ENCODE data around the gene UGT1A5.
"Not testable (repeated sequence)": the region's sequence is repeated elsewhere in the genome, so short reads cannot be mapped to it uniquely, and the experiment has no call there.

The UGT1A5 gene

DNA sequence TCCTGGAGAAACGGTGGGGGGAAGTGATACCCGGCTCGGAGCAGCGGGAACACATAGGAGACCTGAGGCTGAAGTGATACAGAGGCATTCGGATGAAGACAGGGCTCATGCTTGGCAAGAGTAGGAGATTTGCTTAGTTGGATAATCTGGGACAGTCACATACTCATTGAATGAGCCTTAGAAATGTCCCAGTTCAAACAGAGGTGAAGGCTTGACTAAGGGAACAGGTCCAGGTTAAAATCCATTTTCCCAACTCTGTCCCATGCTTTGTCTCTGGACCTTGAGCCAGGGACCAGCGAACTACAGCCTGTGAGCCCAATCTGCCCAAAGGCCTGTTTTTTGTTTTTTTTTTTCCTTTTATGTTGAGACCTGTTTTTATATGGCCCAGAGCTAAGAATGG lies 18.7 kb upstream of the UGT1A5 start:
- no peak for DNase-seq (ENCODE audit: low read depth)

DNA sequence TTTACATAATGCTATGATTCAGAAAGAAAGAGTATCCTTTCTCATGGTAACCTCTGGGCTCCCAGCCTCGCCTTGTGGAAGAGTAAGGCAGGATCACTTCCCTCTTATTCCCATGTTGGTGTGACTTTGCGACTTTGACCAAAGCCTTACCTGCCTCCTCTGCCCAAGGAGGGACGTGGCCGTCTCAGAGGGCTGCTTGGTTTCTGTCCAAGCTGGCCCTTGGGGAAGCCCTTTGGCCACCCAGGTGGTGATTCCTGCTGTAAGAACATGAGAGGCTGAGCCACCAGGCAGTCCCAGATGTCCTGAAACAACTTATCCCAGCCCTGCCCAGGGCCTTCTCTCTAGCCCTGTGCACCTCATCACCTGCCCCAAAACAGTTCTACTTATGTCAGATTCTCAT lies 14.0 kb upstream of the UGT1A5 start:
- DNase-seq (ENCODE audit: low read depth), result no peak

GRCh38 chr2:233699424-233700027 lies 13.2 kb upstream of the UGT1A5 start:
- no peak for DNase-seq (ENCODE audit: low read depth)

- no peak for DNase-seq (ENCODE audit: low read depth)
Measured at GRCh38 chr2:233700028-233700635, 12.6 kb upstream of the UGT1A5 start.

DNA sequence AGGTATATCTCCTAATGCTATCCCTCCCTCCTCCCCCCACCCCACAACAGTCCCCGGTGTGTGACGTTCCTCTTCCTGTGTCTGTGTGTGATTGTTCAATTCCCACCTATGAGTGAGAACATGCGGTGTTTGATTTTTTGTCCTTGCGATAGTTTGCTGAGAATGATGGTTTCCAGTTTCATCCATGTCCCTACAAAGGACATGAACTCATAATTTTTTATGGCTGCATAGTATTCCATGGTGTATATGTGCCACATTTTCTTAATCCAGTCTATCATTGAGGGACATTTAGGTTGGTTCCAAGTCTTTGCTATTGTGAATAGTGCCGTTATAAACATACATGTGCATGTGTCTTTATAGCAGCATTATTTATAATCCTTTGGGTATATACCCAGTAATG lies 11.9 kb upstream of the UGT1A5 start:
- not testable (repeated sequence) for DNase-seq (ENCODE audit: low read depth)

DNA sequence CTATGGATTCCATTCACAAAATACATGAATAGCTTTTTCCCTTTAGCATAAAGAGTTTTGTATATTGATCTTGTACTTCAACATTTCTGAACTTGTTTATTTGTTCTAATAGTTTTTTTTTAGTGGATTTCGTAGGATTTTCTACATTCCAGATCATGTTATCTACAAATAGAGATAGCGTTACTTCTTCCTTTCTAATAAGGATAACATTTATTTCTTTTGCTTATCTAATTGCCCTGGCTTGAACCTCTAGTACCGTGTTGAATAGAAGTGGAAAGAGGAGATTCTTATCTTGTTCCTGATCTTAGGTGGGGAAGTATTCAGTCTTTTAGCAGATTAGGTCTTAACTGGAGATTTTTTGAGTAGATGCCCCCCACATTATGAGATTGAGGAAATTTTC lies 10.5 kb upstream of the UGT1A5 start:
- DNase-seq (ENCODE audit: low read depth), result no peak

GRCh38 chr2:233705911-233706506 lies 6.7 kb upstream of the UGT1A5 start:
- no peak for DNase-seq (ENCODE audit: low read depth)

DNA sequence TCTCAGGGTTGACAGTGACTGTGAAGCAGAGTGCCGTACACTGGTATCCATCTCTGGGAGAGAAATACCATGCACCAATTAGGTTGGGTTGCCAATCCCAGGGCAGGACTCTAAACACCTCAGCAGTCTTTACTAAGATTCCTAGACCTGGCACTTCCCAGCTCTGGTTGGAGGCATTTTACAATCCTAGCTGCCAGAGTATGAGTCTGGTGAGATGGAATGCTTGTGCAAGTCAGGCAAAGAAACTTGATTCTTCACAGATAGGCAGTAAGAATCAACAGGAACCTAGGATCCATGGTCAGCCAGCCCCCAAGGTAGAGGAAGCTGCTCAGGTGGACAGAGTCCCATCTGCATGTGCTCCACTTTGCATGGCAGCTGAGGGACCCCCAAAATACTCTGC lies 6.0 kb upstream of the UGT1A5 start:
- no peak for DNase-seq (ENCODE audit: low read depth)

GRCh38 chr2:233707940-233708644 lies 4.6 kb upstream of the UGT1A5 start:
- DNase-seq (ENCODE audit: low read depth), result no peak

DNA sequence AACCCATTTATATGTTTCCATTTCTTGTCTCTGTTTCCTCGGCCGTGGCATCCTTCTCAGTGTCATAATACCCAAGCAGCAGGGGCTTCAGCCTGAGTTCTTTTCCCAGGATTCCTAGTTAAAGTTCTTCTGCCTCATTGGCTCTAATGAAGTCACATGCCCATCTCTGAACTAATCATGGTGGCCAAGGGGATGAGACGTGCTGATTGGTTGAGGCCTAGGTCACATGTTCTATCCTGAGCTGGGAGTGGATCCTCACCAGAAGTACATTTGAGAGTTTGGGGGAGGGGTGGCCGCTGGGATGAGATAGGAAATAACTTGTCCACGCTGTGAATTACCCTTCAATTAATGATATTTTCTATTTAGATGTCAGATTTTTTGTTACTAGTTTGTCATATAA lies 3.8 kb upstream of the UGT1A5 start:
- no peak for DNase-seq (ENCODE audit: low read depth)

- peak; percentile 44 for DNase-seq (ENCODE audit: low read depth)
Measured at GRCh38 chr2:233711312-233712008, 1.2 kb upstream of the UGT1A5 start.

- DNase-seq (ENCODE audit: low read depth), result no peak
Measured at GRCh38 chr2:233713262-233713615, 532 bp downstream of the UGT1A5 start.

DNA sequence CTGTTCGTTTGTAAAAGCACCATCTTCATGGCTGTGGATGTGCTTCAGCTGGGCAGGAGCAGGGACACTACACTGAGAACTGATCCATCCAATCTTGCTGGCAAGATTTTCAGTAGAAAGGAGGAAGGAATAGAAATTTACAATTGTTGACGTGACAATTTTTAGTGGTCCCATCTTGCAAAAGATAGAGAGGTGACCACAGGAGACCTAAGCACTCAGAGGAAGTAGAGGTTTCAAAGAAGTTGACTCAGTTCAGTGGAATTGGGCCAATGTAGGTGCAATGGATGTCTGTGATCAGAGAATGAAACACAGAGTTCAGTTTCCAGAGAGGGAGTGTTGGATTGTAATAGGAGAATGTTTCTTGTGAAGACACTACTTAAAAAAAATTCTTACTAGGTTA lies 1.4 kb downstream of the UGT1A5 start:
- DNase-seq (ENCODE audit: low read depth), result no peak

DNA sequence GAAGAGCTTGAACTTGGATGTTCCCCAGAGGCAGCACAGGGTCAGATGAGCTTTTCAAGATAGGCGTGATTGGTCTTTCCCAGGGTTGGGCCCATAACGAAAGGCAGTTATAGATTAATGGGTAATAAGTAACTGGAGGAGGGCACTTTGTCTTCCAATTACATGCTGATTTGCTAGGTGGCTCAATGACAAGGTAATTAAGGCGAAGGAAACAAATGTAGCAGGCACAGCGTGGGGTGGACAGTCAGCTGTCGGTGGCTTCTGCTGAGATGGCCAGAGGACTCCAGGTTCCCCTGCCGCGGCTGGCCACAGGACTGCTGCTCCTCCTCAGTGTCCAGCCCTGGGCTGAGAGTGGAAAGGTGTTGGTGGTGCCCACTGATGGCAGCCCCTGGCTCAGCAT lies 5.8 kb downstream of the UGT1A5 start, which contains the start of gene UGT1A4:
TSS of gene UGT1A4 (plus strand) at position 185 of the 400 bp plus-strand sequence. CDS start at position 270, 85 bp downstream.
- no peak for DNase-seq (ENCODE audit: low read depth)

GRCh38 chr2:233728723-233729301 lies 16.1 kb downstream of the UGT1A5 start, which contains the start of gene UGT1A3:
TSS of gene UGT1A3 (plus strand) at chr2:233729042. CDS start at chr2:233729127, 85 bp downstream.
- no peak for DNase-seq (ENCODE audit: low read depth)

- not testable (repeated sequence) for DNase-seq (ENCODE audit: low read depth)
Measured at GRCh38 chr2:233736868-233737653, 24.4 kb downstream of the UGT1A5 start.

DNA sequence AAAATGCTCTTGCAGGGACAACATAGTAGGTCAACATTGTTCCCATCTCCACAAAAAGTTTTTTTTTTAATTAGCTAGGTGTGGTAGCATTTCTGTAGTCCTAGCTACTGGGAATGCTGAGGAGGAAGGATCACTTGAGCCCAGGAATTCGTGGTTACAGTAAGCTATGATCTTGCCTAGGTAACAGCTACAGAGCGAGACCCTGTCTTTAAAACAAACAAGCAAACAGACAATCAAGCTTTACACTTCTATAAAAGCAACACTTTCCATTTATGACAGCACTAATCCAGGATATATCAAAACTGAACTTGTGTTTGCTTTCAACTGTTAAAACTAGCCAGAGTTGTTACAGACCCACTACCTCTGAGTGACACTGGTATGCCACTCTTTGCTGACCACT lies 28.2 kb downstream of the UGT1A5 start:
- no peak for DNase-seq (ENCODE audit: low read depth)

DNA sequence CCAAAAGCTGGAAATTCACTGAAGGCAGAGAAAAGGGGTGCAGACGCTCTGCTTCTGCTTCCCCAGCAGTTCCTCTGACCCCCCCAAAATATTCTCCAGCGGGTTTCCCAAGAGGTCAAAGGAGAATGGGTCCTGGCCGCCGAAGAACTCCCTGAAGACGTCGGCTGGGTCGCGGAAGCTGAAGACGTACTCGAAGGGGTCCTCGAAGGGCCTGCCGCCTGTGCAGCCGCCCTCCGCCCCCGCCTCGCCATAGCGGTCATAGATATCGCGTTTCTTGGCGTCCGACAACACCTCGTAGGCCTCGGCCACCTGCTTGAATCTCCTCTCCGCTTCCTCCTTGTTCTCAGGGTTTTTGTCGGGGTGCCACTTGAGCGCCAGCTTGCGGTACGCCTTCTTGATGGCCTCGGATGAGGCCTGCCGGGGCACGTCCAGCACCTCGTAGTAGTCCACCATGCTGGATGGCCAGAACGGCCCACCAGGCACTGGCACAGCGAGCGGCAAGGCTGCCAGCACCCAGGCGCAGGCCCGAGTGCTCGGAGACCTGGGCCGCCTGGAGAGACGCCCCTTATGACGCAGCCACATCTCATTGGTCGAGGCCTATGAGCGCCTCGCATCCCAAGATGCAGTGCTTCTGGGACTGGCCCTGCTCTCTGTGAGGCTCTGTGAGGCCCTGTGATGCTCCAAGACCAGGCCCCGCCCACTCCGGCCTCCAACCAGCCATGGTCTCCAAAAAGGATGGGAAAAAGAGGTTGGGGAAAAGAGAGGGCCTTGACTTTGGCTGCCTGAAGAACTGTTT lies 31.0 kb downstream of the UGT1A5 start:
- no peak for DNase-seq (ENCODE audit: low read depth)

DNA sequence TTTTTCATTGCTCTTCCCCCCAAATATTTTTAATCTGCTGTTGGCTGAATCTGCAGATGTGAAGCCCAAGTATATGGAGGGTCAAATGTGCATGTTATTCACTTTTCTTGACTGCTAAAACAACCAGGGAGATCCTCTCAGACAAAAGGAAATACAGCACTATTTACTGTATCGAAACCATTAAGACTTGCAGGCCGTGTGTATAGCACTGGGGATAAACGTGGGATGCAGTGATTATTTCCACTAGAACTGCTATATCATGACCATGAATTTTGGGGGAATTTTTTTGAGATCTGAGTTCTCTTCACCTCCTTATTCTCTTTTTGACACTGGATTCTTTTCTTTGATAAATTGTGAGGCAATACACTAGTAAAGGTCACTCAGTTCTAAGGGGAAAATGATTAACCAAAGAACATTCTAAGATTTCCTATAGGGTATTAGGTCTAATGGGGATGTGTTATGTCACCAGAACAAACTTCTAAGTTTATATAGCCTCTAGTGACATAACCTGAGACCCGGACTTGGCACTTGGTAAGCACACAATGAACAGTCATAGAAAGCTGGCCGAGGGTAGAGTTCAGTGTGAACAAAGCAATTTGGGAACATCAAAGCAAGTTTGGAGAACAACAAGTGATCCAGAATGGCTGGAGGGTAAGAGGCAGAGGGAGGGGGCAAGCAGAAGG lies 32.5 kb downstream of the UGT1A5 start:
- DNase-seq (ENCODE audit: low read depth), result no peak

DNA sequence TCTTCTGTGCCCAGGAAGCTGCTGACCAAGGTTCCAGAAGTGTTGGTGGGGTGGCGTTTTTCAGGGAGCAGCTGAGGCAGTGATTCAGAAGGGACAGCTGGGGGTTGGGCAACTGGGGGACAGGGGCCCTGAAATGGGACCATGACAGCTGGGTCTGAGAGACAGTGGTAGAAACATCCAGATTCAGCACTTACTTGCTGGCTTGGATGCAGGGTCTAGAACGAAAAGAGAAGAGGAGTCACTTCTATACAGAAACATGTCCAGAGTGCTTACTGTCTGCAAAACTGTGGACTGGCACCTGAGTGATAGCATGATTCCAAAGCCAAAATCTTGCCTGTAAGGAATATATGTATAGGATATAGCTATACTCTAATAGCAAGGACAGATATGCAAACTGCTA lies 33.1 kb downstream of the UGT1A5 start:
- not testable (repeated sequence) for DNase-seq (ENCODE audit: low read depth)

Measured in activated gamma-delta T cell treated with anti-CD3 and anti-CD28 coated beads, Interleukin-2, amount 50 U/mL, for 16 hours (primary cell).